Neutrophil (primary cell): ENCODE measurements around the gene RP2.

Experiments
- H3K27ac ChIP-seq: fragments of 200-600 bp; sonication (generic); 2 replicates; pipeline ENCODE4 v1.5.1; 2016; ENCODE audit warnings: mild to moderate bottlenecking, moderate library complexity
- H3K27me3 ChIP-seq: fragments of 200-600 bp; sonication (generic); 2 replicates; pipeline ENCODE4 v1.6.0; 2016; ENCODE audit warnings: mild to moderate bottlenecking
- H3K36me3 ChIP-seq: fragments of 200-600 bp; sonication (generic); 2 replicates; pipeline ENCODE4 v1.5.1; 2017
- H3K4me1 ChIP-seq, 2 experiments: fragments of 200-600 bp in 1 of 2; sonication (generic) in 1 of 2; 1 replicate in 1 of 2; 2 replicates in 1 of 2; pipeline versions ENCODE4 v1.5.1 to v1.6.1; 2013 to 2016; ENCODE audit warnings: low read depth in 1 of 2, low read length in 1 of 2, mild to moderate bottlenecking in 1 of 2, moderate library complexity in 1 of 2; ENCODE audit not compliant: control insufficient read depth in 1 of 2, insufficient read depth in 1 of 2
- H3K4me3 ChIP-seq, 2 experiments: fragments of 200-600 bp in 1 of 2; sonication (generic) in 1 of 2; 1 replicate in 1 of 2; 2 replicates in 1 of 2; pipeline ENCODE4 v1.5.1; 2013 to 2016; ENCODE audit warnings: low read depth in 1 of 2, low read length in 1 of 2, mild to moderate bottlenecking in 1 of 2, moderate library complexity in 1 of 2
- H3K9me3 ChIP-seq: fragments of 200-600 bp; sonication (generic); 2 replicates; pipeline ENCODE4 v1.5.1; 2016
- CTCF ChIP-seq: fragments of 200-600 bp; sonication (generic); IDR thresholded peaks from 2 replicates; pipeline ENCODE4 v1.5.1; 2016; ENCODE audit warnings: antibody characterized with exemption

RP2 gene

GRCh38 chrX:46849933-46850332 lies 13.1 kb downstream of the RP2 start:
- Histone ChIP-seq H3K36me3 (peaks cover 17% of the 10 kb centered on the region), H3K27me3 (no peaks in the 10 kb centered on the region), H3K4me1 (peaks cover 4 to 13% of the 10 kb centered on the region in 2 experiments), H3K9me3 (no peaks in the 10 kb centered on the region), H3K27ac (peak overlapping the region; percentile 13), H3K4me3 (no peak overlapping the region)
- no peak for TF ChIP-seq CTCF

- no peak for TF ChIP-seq CTCF
- Histone ChIP-seq H3K4me3 (no peak overlapping the region), H3K27me3 (no peaks in the 10 kb centered on the region), H3K9me3 (no peaks in the 10 kb centered on the region), H3K4me1 (peaks cover 4 to 13% of the 10 kb centered on the region in 2 experiments), H3K36me3 (peaks cover 25% of the 10 kb centered on the region), H3K27ac (no peak overlapping the region)
Measured at GRCh38 chrX:46850771-46851170, 13.9 kb downstream of the RP2 start.

GRCh38 chrX:46856483-46856882 lies 19.6 kb downstream of the RP2 start:
- Histone ChIP-seq H3K27ac (no peak overlapping the region), H3K36me3 (peaks cover 46% of the 10 kb centered on the region), H3K4me3 (no peak overlapping the region), H3K9me3 (no peaks in the 10 kb centered on the region), H3K27me3 (no peaks in the 10 kb centered on the region), H3K4me1 (no peaks in the 10 kb centered on the region)
- TF ChIP-seq CTCF, result no peak

GRCh38 chrX:46860557-46860956 lies 23.7 kb downstream of the RP2 start:
- no peaks in the 10 kb centered on the region for H3K4me1 ChIP-seq
- H3K4me3 ChIP-seq, result no peak overlapping the region
- H3K27me3 ChIP-seq, result no peaks in the 10 kb centered on the region
- no peaks in the 10 kb centered on the region for H3K9me3 ChIP-seq
- H3K27ac ChIP-seq, result no peak overlapping the region
- TF ChIP-seq CTCF, result no peak
- H3K36me3 ChIP-seq, result peaks cover 29% of the 10 kb centered on the region

- no peaks in the 10 kb centered on the region for H3K27me3 ChIP-seq
- H3K4me3 ChIP-seq, result no peak overlapping the region
- H3K4me1 ChIP-seq, result no peaks in the 10 kb centered on the region
- no peak for TF ChIP-seq CTCF
- H3K9me3 ChIP-seq, result no peaks in the 10 kb centered on the region
- H3K36me3 ChIP-seq, result peaks cover 29% of the 10 kb centered on the region
- no peak overlapping the region for H3K27ac ChIP-seq
Measured at GRCh38 chrX:46863072-46863471, 26.2 kb downstream of the RP2 start.

- H3K36me3 ChIP-seq, result peaks cover 29% of the 10 kb centered on the region
- no peaks in the 10 kb centered on the region for H3K4me1 ChIP-seq
- no peaks in the 10 kb centered on the region for H3K9me3 ChIP-seq
- H3K27ac ChIP-seq, result peak overlapping the region; percentile 57
- no peak overlapping the region for H3K4me3 ChIP-seq
- no peak for TF ChIP-seq CTCF
- no peaks in the 10 kb centered on the region for H3K27me3 ChIP-seq
Measured at GRCh38 chrX:46864606-46865005, 27.8 kb downstream of the RP2 start.
